Lower lobe of right lung (tissue), 2 donors: ENCODE measurements around the gene MEGF11. TPM values are rescaled to one million over a fixed set of nuclear protein-coding genes. Genes with fewer than 3 reads are reported as not detected.

Experiments used
- ATAC-seq, 2 donors: fragments of 200-7000 bp; cut with Tn5 transposase; one replicate each; pipeline ENCODE4 v1.9.1; 2020 to 2022; ENCODE audit warnings: mild to moderate bottlenecking in 2 of 2, moderate library complexity in 2 of 2
- DNase-seq: peaks from one replicate; pipeline ENCODE4 v3.0.0-alpha.2; 2020
- H3K27ac ChIP-seq: fragments of 200-600 bp; one replicate; pipeline ENCODE4 v1.8.0; 2022
- H3K27me3 ChIP-seq: fragments of 200-600 bp; one replicate; pipeline ENCODE4 v1.8.0; 2022; ENCODE audit warnings: low read depth
- H3K36me3 ChIP-seq: fragments of 200-600 bp; one replicate; pipeline ENCODE4 v1.8.0; 2022; ENCODE audit warnings: mild to moderate bottlenecking
- H3K4me1 ChIP-seq: fragments of 200-600 bp; one replicate; pipeline ENCODE4 v1.8.0; 2022
- H3K4me3 ChIP-seq: fragments of 200-600 bp; one replicate; pipeline ENCODE4 v1.8.0; 2022; ENCODE audit warnings: mild to moderate bottlenecking
- H3K9me3 ChIP-seq: fragments of 200-600 bp; one replicate; pipeline ENCODE4 v1.8.0; 2022
- intact Hi-C: fragments of 100-400 bp; cut with DNase I; formaldehyde crosslinking; loops from one replicate; pipeline ENCODE4 v1.11.0; 2022
- total RNA-seq: library from RNA; stranded (reverse); fragmentation: NEBNext Ultra II Directional; extraction: Animal tissue kit (Norgen Biotek cat#: 25700); gene quantifications from one replicate; pipeline ENCODE4 v1.2.1, GENCODE V29; 2021
- TF ChIP-seq, protein P1 (sequence below): fragments of 200-600 bp; IDR thresholded peaks from one replicate; pipeline ENCODE4 v1.8.0; 2022; ENCODE audit warnings: antibody characterized with exemption, mild to moderate bottlenecking
- donor health status: DM: no; HTN: yes; CAD: no; lungs with severe emphysema.

MEGF11 gene
- total RNA-seq, 1 donor from 2014 or later, result not detected

DNA sequence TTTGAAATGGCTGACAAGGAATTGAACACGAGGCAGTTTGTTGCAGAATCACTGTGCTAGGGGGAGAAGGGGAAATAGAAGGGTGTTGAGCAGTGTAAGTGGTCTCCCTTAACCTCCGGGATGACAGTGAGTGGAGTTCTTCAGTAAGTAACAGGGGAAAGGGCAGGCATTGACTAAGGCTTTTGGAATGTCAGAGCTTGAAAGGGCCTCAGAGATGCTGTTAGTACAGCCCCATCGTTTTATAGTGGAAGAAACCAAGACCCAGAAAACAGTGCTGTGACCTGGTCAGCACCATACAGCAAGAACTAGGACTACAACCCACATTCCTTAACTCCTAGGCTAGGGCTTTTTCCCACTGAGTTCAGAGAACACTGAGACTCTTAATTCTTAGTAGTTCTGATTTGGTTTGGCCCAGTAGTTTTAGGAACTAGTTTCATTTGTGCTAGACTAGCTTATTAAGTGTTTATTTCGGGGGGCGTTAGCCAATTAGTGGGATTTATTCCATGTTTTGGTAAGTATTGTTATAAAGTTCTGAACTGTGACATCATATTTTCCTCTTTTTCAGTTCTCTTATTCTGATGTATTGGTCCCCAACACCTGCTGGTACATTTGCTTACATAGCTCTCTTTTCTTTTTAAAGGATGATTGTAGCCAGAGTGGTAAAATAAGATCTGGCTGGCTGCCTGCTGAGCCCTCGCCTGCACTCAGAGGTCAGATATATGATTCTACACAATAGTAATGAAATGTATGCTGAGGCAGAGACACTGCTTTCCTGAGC lies 350.1 kb downstream of the MEGF11 start:
- Histone ChIP-seq H3K4me3 (no peak overlapping the region), H3K36me3 (peaks cover 58% of the 10 kb centered on the region), H3K27me3 (no peaks in the 10 kb centered on the region), H3K27ac (no peak overlapping the region), H3K4me1 (peaks cover 15% of the 10 kb centered on the region), H3K9me3 (no peaks in the 10 kb centered on the region)
- DNase-seq (no peak), ATAC-seq (no peak)
- TF ChIP-seq, protein P1, sequence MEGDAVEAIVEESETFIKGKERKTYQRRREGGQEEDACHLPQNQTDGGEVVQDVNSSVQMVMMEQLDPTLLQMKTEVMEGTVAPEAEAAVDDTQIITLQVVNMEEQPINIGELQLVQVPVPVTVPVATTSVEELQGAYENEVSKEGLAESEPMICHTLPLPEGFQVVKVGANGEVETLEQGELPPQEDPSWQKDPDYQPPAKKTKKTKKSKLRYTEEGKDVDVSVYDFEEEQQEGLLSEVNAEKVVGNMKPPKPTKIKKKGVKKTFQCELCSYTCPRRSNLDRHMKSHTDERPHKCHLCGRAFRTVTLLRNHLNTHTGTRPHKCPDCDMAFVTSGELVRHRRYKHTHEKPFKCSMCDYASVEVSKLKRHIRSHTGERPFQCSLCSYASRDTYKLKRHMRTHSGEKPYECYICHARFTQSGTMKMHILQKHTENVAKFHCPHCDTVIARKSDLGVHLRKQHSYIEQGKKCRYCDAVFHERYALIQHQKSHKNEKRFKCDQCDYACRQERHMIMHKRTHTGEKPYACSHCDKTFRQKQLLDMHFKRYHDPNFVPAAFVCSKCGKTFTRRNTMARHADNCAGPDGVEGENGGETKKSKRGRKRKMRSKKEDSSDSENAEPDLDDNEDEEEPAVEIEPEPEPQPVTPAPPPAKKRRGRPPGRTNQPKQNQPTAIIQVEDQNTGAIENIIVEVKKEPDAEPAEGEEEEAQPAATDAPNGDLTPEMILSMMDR, result no peak
- intact Hi-C loops, result no loop called here

DNA sequence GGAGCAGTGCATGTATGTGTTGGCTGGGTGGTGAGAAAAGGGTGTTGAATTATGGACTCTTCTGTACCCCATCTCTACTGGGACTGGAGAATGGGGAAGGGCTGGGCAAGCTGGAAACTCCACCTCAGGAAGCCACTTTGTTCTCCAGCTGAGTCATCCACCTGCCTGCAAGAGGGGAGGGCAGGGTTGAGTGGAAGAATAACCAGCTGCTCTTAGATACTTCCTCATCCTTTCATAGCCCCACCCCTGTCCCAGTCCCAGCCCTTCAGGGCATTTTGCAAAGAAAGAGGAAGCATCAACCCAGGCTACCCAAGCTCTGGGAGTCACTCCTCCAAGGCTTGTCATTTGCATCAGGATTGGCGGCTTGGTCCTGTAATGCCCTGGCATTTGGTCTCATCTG lies 351.2 kb downstream of the MEGF11 start:
- DNase-seq (peak; percentile 78), ATAC-seq (peak; percentile 90 to 93)
- Histone ChIP-seq H3K4me1 (peaks cover 15% of the 10 kb centered on the region), H3K27ac (no peak overlapping the region), H3K4me3 (no peak overlapping the region), H3K27me3 (no peaks in the 10 kb centered on the region), H3K9me3 (no peaks in the 10 kb centered on the region), H3K36me3 (peaks cover 57% of the 10 kb centered on the region)
- intact Hi-C loops, result no loop called here
- TF ChIP-seq, protein P1, result no peak

DNA sequence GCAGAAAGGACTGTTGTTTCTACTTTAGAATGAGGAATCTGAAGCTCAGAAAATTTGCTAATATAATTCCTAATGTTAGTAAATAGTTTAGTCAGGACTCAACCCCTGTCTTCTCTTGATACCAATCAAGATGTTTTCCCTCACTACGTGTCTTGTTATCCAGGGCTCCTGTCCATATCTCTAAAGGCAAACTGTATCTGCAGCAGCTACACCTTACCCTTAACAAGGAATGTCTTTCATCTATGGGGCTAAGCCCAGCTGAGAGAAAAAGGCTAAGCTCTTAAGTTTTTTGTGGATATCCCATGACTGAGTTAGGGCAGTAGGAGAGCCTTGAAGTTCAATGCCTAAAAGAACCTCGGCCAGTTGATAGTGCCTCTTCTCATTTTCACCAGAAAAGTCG lies 351.7 kb downstream of the MEGF11 start:
- TF ChIP-seq, protein P1, result no peak
- Histone ChIP-seq H3K9me3 (no peaks in the 10 kb centered on the region), H3K27ac (no peak overlapping the region), H3K27me3 (no peaks in the 10 kb centered on the region), H3K4me1 (peaks cover 17% of the 10 kb centered on the region), H3K36me3 (peaks cover 52% of the 10 kb centered on the region), H3K4me3 (no peak overlapping the region)
- intact Hi-C loops, result no loop called here
- ATAC-seq, result no peak
- no peak for DNase-seq

DNA sequence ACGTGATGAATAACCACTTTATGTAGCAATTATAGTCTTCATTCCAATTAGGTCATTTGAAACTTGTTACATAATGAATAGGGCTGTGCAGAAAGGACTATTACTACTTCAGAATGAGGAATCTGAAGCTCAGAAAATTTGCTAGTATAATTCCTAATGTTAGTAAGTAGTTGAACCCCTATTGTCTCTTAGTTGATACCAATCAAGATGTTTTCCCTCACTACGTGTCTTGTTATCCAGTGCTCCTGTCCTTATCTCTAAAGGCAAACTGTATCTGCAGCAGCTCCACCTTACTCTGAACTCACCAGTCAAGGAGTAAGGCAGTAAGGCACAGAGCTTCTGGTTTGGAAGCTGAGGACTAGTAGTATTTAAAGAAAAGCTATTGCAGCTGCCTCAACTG lies 352.2 kb downstream of the MEGF11 start:
- H3K4me3 ChIP-seq, result no peak overlapping the region
- ATAC-seq (no peak), DNase-seq (no peak)
- TF ChIP-seq, protein P1, result no peak
- H3K27me3 ChIP-seq, result no peaks in the 10 kb centered on the region
- no peaks in the 10 kb centered on the region for H3K9me3 ChIP-seq
- peaks cover 22% of the 10 kb centered on the region for H3K4me1 ChIP-seq
- H3K36me3 ChIP-seq, result peaks cover 47% of the 10 kb centered on the region
- H3K27ac ChIP-seq, result no peak overlapping the region
- intact Hi-C loops, result no loop called here

DNA sequence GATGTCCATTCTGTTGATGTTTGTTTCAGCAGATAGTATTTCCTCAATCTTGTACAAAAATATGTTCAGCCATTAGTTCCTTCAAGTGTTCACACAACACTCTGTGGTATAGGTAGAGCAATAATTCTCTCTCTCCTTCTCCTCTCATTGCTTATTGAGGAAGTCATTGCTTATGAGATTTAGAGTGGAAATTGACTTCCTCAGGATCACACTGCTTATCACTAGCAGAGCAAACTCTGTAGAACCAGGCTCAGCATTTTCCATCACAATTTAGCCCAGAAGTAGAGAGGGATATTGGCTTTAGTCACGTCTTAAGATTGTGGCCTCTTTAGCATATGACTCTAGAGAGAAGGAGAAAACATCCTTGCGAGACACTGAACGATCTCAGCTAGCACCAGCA lies 353.1 kb downstream of the MEGF11 start:
- H3K36me3 ChIP-seq, result peaks cover 41% of the 10 kb centered on the region
- H3K4me1 ChIP-seq, result peaks cover 29% of the 10 kb centered on the region
- TF ChIP-seq, protein P1, result no peak
- no peak overlapping the region for H3K27ac ChIP-seq
- intact Hi-C loops, result no loop called here
- no peaks in the 10 kb centered on the region for H3K9me3 ChIP-seq
- ATAC-seq (no peak), DNase-seq (no peak)
- no peaks in the 10 kb centered on the region for H3K27me3 ChIP-seq
- H3K4me3 ChIP-seq, result no peak overlapping the region
